CD14-positive monocyte (primary cell): ENCODE data around the gene IP6K2. TPM values are rescaled to one million over a fixed set of nuclear protein-coding genes. Genes with fewer than 3 reads are reported as not detected.
"Not testable (repeated sequence)": the region's sequence is repeated elsewhere in the genome, so short reads cannot be mapped to it uniquely, and the experiment has no call there.

ENCODE experiments used
- DNase-seq, 3 donors: peaks; one replicate each; pipeline ENCODE4 v3.0.0-alpha.2; 2011 to 2022
- H2AFZ ChIP-seq: 2 replicates; pipeline ENCODE4 v1.6.0; 2012; ENCODE audit warnings: mild to moderate bottlenecking, low read depth, low read length, inconsistent platforms; ENCODE audit not compliant: insufficient read depth, poor library complexity, severe bottlenecking
- H3K27ac ChIP-seq, 2 donors: 1 replicate in 1 of 2; 2 replicates in 1 of 2; pipeline ENCODE4 v1.5.1; 2012 to 2013; ENCODE audit warnings: low read length in 2 of 2, control low read depth in 1 of 2, inconsistent platforms in 1 of 2, low read depth in 1 of 2, mild to moderate bottlenecking in 1 of 2
- H3K27me3 ChIP-seq, 2 donors: one replicate each; pipeline versions ENCODE4 v1.6.0 to v1.6.1; 2011 to 2013; ENCODE audit warnings: low read length in 2 of 2; ENCODE audit not compliant: control insufficient read depth in 2 of 2, insufficient read depth in 2 of 2
- H3K36me3 ChIP-seq, 2 donors: replicated peaks in 1 of 2; 1 replicate in 1 of 2; 2 replicates in 1 of 2; pipeline versions ENCODE4 v1.5.1 to v1.6.1; 2012 to 2013; ENCODE audit warnings: low read length in 2 of 2, control low read depth in 1 of 2, inconsistent platforms in 1 of 2, mild to moderate bottlenecking in 1 of 2; ENCODE audit not compliant: insufficient read depth in 2 of 2, control insufficient read depth in 1 of 2
- H3K4me1 ChIP-seq, 2 donors: 1 replicate in 1 of 2; 2 replicates in 1 of 2; pipeline versions ENCODE4 v1.5.1 to v1.6.1; 2012 to 2013; ENCODE audit warnings: low read length in 2 of 2, control low read depth in 1 of 2, inconsistent platforms in 1 of 2, mild to moderate bottlenecking in 1 of 2, moderate library complexity in 1 of 2; ENCODE audit not compliant: insufficient read depth in 2 of 2, control insufficient read depth in 1 of 2
- H3K4me2 ChIP-seq: replicated peaks from 2 replicates; pipeline ENCODE3; 2012; ENCODE audit warnings: low read length, moderate library complexity, mild to moderate bottlenecking; ENCODE audit not compliant: poor library complexity, severe bottlenecking; ENCODE audit errors: extremely low read depth
- H3K4me3 ChIP-seq, 3 experiments: fragments of 200-600 bp in 1 of 3; sonication (generic) in 1 of 3; replicated peaks in 1 of 3; 1 replicate in 2 of 3; 2 replicates in 1 of 3; pipeline ENCODE4 v1.5.1; 2011 to 2013; ENCODE audit warnings: low read length in 3 of 3, mild to moderate bottlenecking in 3 of 3, control low read depth in 2 of 3, low read depth in 2 of 3, inconsistent platforms in 1 of 3, moderate library complexity in 1 of 3
- H3K79me2 ChIP-seq: 2 replicates; pipeline ENCODE4 v1.6.0; 2012; ENCODE audit warnings: mild to moderate bottlenecking, control low read depth, inconsistent platforms, low read length, moderate library complexity; ENCODE audit not compliant: insufficient read depth
- H3K9ac ChIP-seq: 2 replicates; pipeline ENCODE4 v1.6.0; 2017; ENCODE audit warnings: low read length, mild to moderate bottlenecking; ENCODE audit not compliant: insufficient read depth, poor library complexity, severe bottlenecking
- H3K9me3 ChIP-seq, 2 donors: replicated peaks in 1 of 2; 1 replicate in 1 of 2; 2 replicates in 1 of 2; pipeline versions ENCODE4 v1.5.1 to v1.6.1; 2012 to 2013; ENCODE audit warnings: low read length in 2 of 2, control low read depth in 1 of 2; ENCODE audit not compliant: control insufficient read depth in 1 of 2, insufficient read depth in 1 of 2
- H4K20me1 ChIP-seq: 2 replicates; pipeline ENCODE4 v1.6.0; 2012; ENCODE audit warnings: mild to moderate bottlenecking, low read length, control low read depth, moderate library complexity; ENCODE audit not compliant: insufficient read depth
- H3K27ac Mint-ChIP-seq, 7 donors: one replicate each; pipeline ENCODE4 v1.8.0; 2020; ENCODE audit warnings: mild to moderate bottlenecking in 7 of 7, mixed read lengths in 7 of 7, moderate library complexity in 6 of 7, inconsistent platforms in 2 of 7
- H3K27me3 Mint-ChIP-seq, 3 donors: one replicate each; pipeline ENCODE4 v1.8.0; 2021 to 2022; ENCODE audit warnings: low read depth in 3 of 3, mild to moderate bottlenecking in 3 of 3, mixed read lengths in 3 of 3, moderate library complexity in 3 of 3, inconsistent platforms in 1 of 3
- H3K36me3 Mint-ChIP-seq, 2 donors: one replicate each; pipeline ENCODE4 v1.8.0; 2020; ENCODE audit warnings: mixed read lengths in 2 of 2, inconsistent platforms in 1 of 2, mild to moderate bottlenecking in 1 of 2
- H3K4me1 Mint-ChIP-seq: one replicate; pipeline ENCODE4 v1.8.0; 2020; ENCODE audit warnings: mild to moderate bottlenecking, mixed read lengths
- H3K4me3 Mint-ChIP-seq, 2 donors: one replicate each; pipeline ENCODE4 v1.8.0; 2020; ENCODE audit warnings: mild to moderate bottlenecking in 2 of 2, mixed read lengths in 2 of 2, moderate library complexity in 1 of 2
- H3K9me3 Mint-ChIP-seq, 7 donors: one replicate each; pipeline ENCODE4 v1.8.0; 2020 to 2022; ENCODE audit warnings: mixed read lengths in 7 of 7, mild to moderate bottlenecking in 6 of 7, moderate library complexity in 6 of 7, inconsistent platforms in 2 of 7
- CTCF ChIP-seq: fragments of 200-600 bp; IDR thresholded peaks from one replicate; pipeline ENCODE4 v1.8.0; 2022; ENCODE audit warnings: antibody characterized with exemption, mild to moderate bottlenecking
- WGBS: methylation state at CpG from one replicate; pipeline ENCODE4 v1.1.5; 2013; ENCODE audit warnings: missing lambda C conversion rate; ENCODE audit not compliant: insufficient coverage; 5-methylcytosine and 5-hydroxymethylcytosine counted together
- intact Hi-C, 2 donors: fragments of 100-400 bp; cut with micrococcal nuclease; formaldehyde crosslinking; loops; one replicate each; pipeline versions ENCODE4 v1.15.0 to v1.15.1; 2023
- polyA plus RNA-seq, 3 donors: library from polyadenylated mRNA; depleted of rRNA in 1 of 3; unstranded in 2 of 3; stranded (reverse) in 1 of 3; fragments of 300-500 nt in 2 of 3; fragments of >200 nt in 1 of 3; fragmentation: Illumina TruSeq in 2 of 3; gene quantifications; 1 replicate in 2 of 3; 2 replicates in 1 of 3; pipeline ENCODE4 v1.2.3, GENCODE V29; 2012 to 2021

IP6K2 gene
- polyA plus RNA-seq, 3 donors: 16.5 to 53.8 (median 18.7) TPM

- Histone ChIP-seq H3K27ac (no peak overlapping the region), H3K4me2 (no peak overlapping the region), H3K4me3 (no peak overlapping the region), H2AFZ (no peak overlapping the region), H3K36me3 (no peaks in the 10 kb centered on the region), H3K4me1 (no peaks in the 10 kb centered on the region), H3K9me3 (no peaks in the 10 kb centered on the region), H3K79me2 (no peaks in the 10 kb centered on the region), H4K20me1 (no peaks in the 10 kb centered on the region), H3K9ac (no peak overlapping the region), H3K27me3 (no peaks in the 10 kb centered on the region)
- no peak for TF ChIP-seq CTCF
- Mint-ChIP-seq H3K27ac (no peak overlapping the region), H3K4me3 (no peak overlapping the region), H3K9me3 (peaks cover 0 to 3% (median 0%) of the 10 kb centered on the region in 7 donors), H3K36me3 (no peaks in the 10 kb centered on the region), H3K27me3 (peaks cover 3 to 7% (median 5%) of the 10 kb centered on the region in 3 donors), H3K4me1 (peaks cover 5% of the 10 kb centered on the region)
- WGBS: 93% methylated on average over 7 of the region's 7 CpGs
- intact Hi-C loops: loop anchor here in 1 of 2 donors (10.0 kb wide), 1 partner anchor 111 kb away; no protein-coding TSS in a partner anchor
- DNase-seq: no peak
These were observed 6.7 kb upstream of the IP6K2 start for GRCh38 chr3:48723725-48724124.

GRCh38 chr3:48723293-48723692 lies 6.3 kb upstream of the IP6K2 start:
- not testable (repeated sequence) for H3K9me3 Mint-ChIP-seq, H3K79me2 ChIP-seq, H3K4me3 ChIP-seq, H3K36me3 Mint-ChIP-seq, H3K36me3 ChIP-seq, H3K27me3 Mint-ChIP-seq, DNase-seq, H3K4me1 ChIP-seq, H3K4me3 Mint-ChIP-seq, H3K9ac ChIP-seq, H3K4me1 Mint-ChIP-seq, H3K27ac Mint-ChIP-seq, H3K27ac ChIP-seq, H2AFZ ChIP-seq, H3K9me3 ChIP-seq, H3K4me2 ChIP-seq, H4K20me1 ChIP-seq, H3K27me3 ChIP-seq
- intact Hi-C loops: loop anchor here in 1 of 2 donors (10.0 kb wide), 1 partner anchor 112 kb away; no protein-coding TSS in a partner anchor
- WGBS: 54% methylated on average over 3 of the region's 3 CpGs
